Measurements from ENCODE around the gene THEM5.

DNA sequence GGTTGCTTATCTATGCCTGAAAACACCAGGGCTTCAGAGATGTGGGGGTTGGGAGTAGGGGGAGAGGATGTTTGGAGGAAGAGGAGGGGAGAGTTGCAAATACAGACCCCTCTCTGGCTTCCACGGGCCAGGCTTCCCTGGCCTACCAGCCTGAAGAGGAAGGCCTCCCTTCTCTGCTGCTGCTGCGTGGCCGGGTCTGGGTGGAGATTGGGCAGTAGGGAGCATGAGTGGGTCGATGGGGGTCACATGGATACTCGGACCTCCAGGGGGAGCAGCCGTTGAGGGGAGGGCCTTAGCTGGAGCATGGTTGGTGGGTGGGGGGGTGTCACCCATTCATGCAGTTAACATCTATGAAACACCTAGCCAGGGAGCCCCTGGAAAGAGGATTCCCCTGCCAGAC, 23.5 kb downstream of the THEM5 start:
- TF ChIP-seq, protein P1, sequence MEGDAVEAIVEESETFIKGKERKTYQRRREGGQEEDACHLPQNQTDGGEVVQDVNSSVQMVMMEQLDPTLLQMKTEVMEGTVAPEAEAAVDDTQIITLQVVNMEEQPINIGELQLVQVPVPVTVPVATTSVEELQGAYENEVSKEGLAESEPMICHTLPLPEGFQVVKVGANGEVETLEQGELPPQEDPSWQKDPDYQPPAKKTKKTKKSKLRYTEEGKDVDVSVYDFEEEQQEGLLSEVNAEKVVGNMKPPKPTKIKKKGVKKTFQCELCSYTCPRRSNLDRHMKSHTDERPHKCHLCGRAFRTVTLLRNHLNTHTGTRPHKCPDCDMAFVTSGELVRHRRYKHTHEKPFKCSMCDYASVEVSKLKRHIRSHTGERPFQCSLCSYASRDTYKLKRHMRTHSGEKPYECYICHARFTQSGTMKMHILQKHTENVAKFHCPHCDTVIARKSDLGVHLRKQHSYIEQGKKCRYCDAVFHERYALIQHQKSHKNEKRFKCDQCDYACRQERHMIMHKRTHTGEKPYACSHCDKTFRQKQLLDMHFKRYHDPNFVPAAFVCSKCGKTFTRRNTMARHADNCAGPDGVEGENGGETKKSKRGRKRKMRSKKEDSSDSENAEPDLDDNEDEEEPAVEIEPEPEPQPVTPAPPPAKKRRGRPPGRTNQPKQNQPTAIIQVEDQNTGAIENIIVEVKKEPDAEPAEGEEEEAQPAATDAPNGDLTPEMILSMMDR (conservative IDR thresholded peaks at IDR 0.05) = no peak
- TF ChIP-seq EZH2 (IDR thresholded peaks at IDR 0.05; ENCODE audit: low read depth) = no peak

Measured in PC-9 (cell line).